Sigmoid colon (tissue), 4 donors: ENCODE results near the gene MKRN1.

Experiments used
- CTCF ChIP-seq, 4 experiments: fragments of 450-650 bp in 3 of 4; fragments of 200-600 bp in 1 of 4; IDR thresholded peaks; one replicate each; pipeline ENCODE4 v1.5.1; 2016 to 2019; ENCODE audit warnings: antibody characterized with exemption in 4 of 4, mild to moderate bottlenecking in 3 of 4, moderate library complexity in 2 of 4
- EP300 ChIP-seq, 4 donors: sonication (generic); formaldehyde crosslinking; IDR thresholded peaks; one replicate each; pipeline ENCODE4 v1.6.1; 2017; ENCODE audit warnings: antibody characterized with exemption in 4 of 4
- POLR2A ChIP-seq, 2 donors: fragments of 450-650 bp; IDR thresholded peaks; one replicate each; pipeline ENCODE4 v1.6.1; 2016; ENCODE audit warnings: antibody characterized with exemption in 2 of 2, mild to moderate bottlenecking in 2 of 2, moderate library complexity in 2 of 2
- POLR2AphosphoS5 ChIP-seq, 4 donors: sonication (generic); formaldehyde crosslinking; IDR thresholded peaks; one replicate each; pipeline ENCODE4 v1.6.1; 2017; ENCODE audit warnings: antibody characterized with exemption in 4 of 4

- TF ChIP-seq CTCF (IDR thresholded peaks at IDR 0.05) (no peak), POLR2A (IDR thresholded peaks at IDR 0.05) (no peak), POLR2AphosphoS5 (IDR thresholded peaks at IDR 0.05) (no peak), EP300 (IDR thresholded peaks at IDR 0.05) (no peak)
Measured at GRCh38 chr7:140423501-140423900, 55.8 kb downstream of the MKRN1 start.
